ENCODE measurements around the gene PIEZO2.
"Not testable (repeated sequence)": the region's sequence is repeated elsewhere in the genome, so short reads cannot be mapped to it uniquely, and the experiment has no call there.

GRCh38 chr18:11129059-11129458 lies 20.3 kb downstream of the PIEZO2 start:
- TF ChIP-seq CTCF, POLR2A (IDR thresholded peaks at IDR 0.05): not testable (repeated sequence)

All from gastroesophageal sphincter (tissue), 3 donors.